PC-3 (cell line): ENCODE results near the gene DEPDC7. TPM values are rescaled to one million over a fixed set of nuclear protein-coding genes. Genes with fewer than 3 reads are reported as not detected.

Source experiments
- ATAC-seq: fragments of 200-7000 bp; cut with Tn5 transposase; 2 replicates; pipeline ENCODE4 v1.9.1; 2020; ENCODE audit warnings: mild to moderate bottlenecking, moderate library complexity
- BruUV-seq: library from RNA; stranded (reverse); fragments of 400-500 nt; replicated peaks from 2 replicates; lab custom pipeline; 2021; lab: Mats Ljungman, UMichigan
- CTCF ChIA-PET: fragments of 300-600 bp; sonication (Branson Sonifier 250); formaldehyde crosslinking; loops from one replicate; lab custom pipeline; 2022; ENCODE audit warnings: antibody characterized with exemption; lab: Charles Lee
- POLR2A ChIA-PET: fragments of 300-600 bp; sonication (Branson Sonifier 250); formaldehyde crosslinking; loops from one replicate; lab custom pipeline; 2022; ENCODE audit warnings: antibody characterized with exemption; ENCODE audit not compliant: unreplicated experiment; lab: Charles Lee
- DNase-seq: peaks from one replicate; pipeline ENCODE4 v3.0.0-alpha.2; 2015
- H2AFZ ChIP-seq: fragments of 300-600 bp; sonication (generic); 2 replicates; pipeline ENCODE4 v1.6.0; 2016; ENCODE audit warnings: antibody characterized with exemption, low read length
- H3F3A ChIP-seq: fragments of 300-600 bp; sonication (generic); one replicate; pipeline ENCODE4 v1.6.0; 2017; ENCODE audit warnings: antibody characterized with exemption, low read length, control low read depth, mild to moderate bottlenecking; ENCODE audit not compliant: unreplicated experiment
- H3K27ac ChIP-seq: fragments of 300-600 bp; sonication (generic); 2 replicates; pipeline ENCODE4 v1.5.1; 2016; ENCODE audit warnings: mild to moderate bottlenecking, low read length
- H3K27me3 ChIP-seq: fragments of 300-600 bp; sonication (generic); 2 replicates; pipeline ENCODE4 v1.6.1; 2016; ENCODE audit warnings: low read length, mixed read lengths
- H3K36me3 ChIP-seq: fragments of 300-600 bp; sonication (generic); 2 replicates; pipeline ENCODE4 v1.6.1; 2016; ENCODE audit warnings: low read depth, mixed run types, low read length, mixed read lengths
- H3K4me1 ChIP-seq: fragments of 300-600 bp; sonication (generic); 2 replicates; pipeline ENCODE4 v1.5.1; 2016; ENCODE audit warnings: low read length; ENCODE audit not compliant: insufficient read depth
- H3K4me2 ChIP-seq: fragments of 300-600 bp; sonication (generic); 2 replicates; pipeline ENCODE4 v1.6.0; 2016; ENCODE audit warnings: low read length
- H3K4me3 ChIP-seq: fragments of 300-600 bp; sonication (generic); 2 replicates; pipeline ENCODE4 v1.5.1; 2016; ENCODE audit warnings: mild to moderate bottlenecking, low read length, mixed read lengths
- H3K79me2 ChIP-seq: fragments of 300-600 bp; sonication (generic); 2 replicates; pipeline ENCODE4 v1.6.1; 2017; ENCODE audit warnings: low read length, mixed read lengths
- H3K9ac ChIP-seq: fragments of 300-600 bp; sonication (generic); 2 replicates; pipeline ENCODE4 v1.6.0; 2016; ENCODE audit warnings: mild to moderate bottlenecking, low read length
- H3K9me2 ChIP-seq: fragments of 300-600 bp; sonication (generic); replicated peaks from 2 replicates; pipeline ENCODE4 v1.6.1; 2016; ENCODE audit warnings: mixed run types, low read length, mixed read lengths
- H3K9me3 ChIP-seq: fragments of 300-600 bp; sonication (generic); 2 replicates; pipeline ENCODE4 v1.6.1; 2016; ENCODE audit warnings: low read length, mixed read lengths
- H4K20me1 ChIP-seq: fragments of 300-600 bp; sonication (generic); 2 replicates; pipeline ENCODE4 v1.6.1; 2016; ENCODE audit warnings: low read length, mixed read lengths
- CTCF ChIP-seq: fragments of 300-600 bp; sonication (generic); conservative IDR thresholded peaks from 2 replicates; pipeline ENCODE4 v1.5.1; 2017; ENCODE audit warnings: antibody characterized with exemption, low read depth, mild to moderate bottlenecking, low read length
- EZH2 ChIP-seq: fragments of 300-600 bp; sonication (generic); IDR thresholded peaks from one replicate; pipeline ENCODE4 v1.6.1; 2017; ENCODE audit warnings: antibody characterized with exemption, mild to moderate bottlenecking, low read length; ENCODE audit not compliant: unreplicated experiment
- EZH2phosphoT487 ChIP-seq: fragments of 300-600 bp; sonication (generic); IDR thresholded peaks from 2 replicates; pipeline ENCODE4 v1.6.1; 2018; ENCODE audit warnings: mild to moderate bottlenecking, antibody characterized with exemption, low read length, borderline replicate concordance
- intact Hi-C: fragments of 100-400 bp; cut with micrococcal nuclease; formaldehyde crosslinking; loops from 2 replicates; pipeline ENCODE4 v1.9.0; 2023
- total RNA-seq: library from RNA; depleted of rRNA; stranded (reverse); fragments of >200 nt; gene quantifications from 2 replicates; pipeline ENCODE4 v1.2.3, GENCODE V29; 2014

Gene DEPDC7
- total RNA-seq, 1 experiment from 2014 or later = not detected

- H3F3A ChIP-seq = no peaks in the 10 kb centered on the region
- CTCF ChIA-PET = no interaction called here
- no peaks in the 10 kb centered on the region for H3K79me2 ChIP-seq
- H3K9ac ChIP-seq = no peak overlapping the region
- ATAC-seq (no peak), DNase-seq (no peak)
- H3K27ac ChIP-seq = no peak overlapping the region
- H2AFZ ChIP-seq = no peak overlapping the region
- H4K20me1 ChIP-seq = no peaks in the 10 kb centered on the region
- POLR2A ChIA-PET = no interaction called here
- no peaks in the 10 kb centered on the region for H3K9me3 ChIP-seq
- peaks cover 24% of the 10 kb centered on the region; the same call in 1 of the 2 replicates for H3K36me3 ChIP-seq
- BruUV-seq = no TSS peak
- no peaks in the 10 kb centered on the region for H3K27me3 ChIP-seq
- no peaks in the 10 kb centered on the region for H3K4me1 ChIP-seq
- no peak for TF ChIP-seq EZH2
- no peak for TF ChIP-seq CTCF
- no peak for TF ChIP-seq EZH2phosphoT487
- H3K4me2 ChIP-seq = no peak overlapping the region
- no peak overlapping the region for H3K4me3 ChIP-seq
- H3K9me2 ChIP-seq = no peaks in the 10 kb centered on the region
- intact Hi-C loops = no loop called here
These were observed 42.9 kb upstream of the DEPDC7 start for GRCh38 chr11:32972781-32973180.

GRCh38 chr11:32982626-32983025 is 33.1 kb upstream of the DEPDC7 start:
- Histone ChIP-seq H3K27ac (no peak overlapping the region), H3K4me3 (no peak overlapping the region), H4K20me1 (no peaks in the 10 kb centered on the region), H3K9me2 (no peaks in the 10 kb centered on the region), H3K27me3 (no peaks in the 10 kb centered on the region), H3K36me3 (peaks cover 5% of the 10 kb centered on the region; the same call in 1 of the 2 replicates), H3K79me2 (no peaks in the 10 kb centered on the region), H3K9ac (no peak overlapping the region), H3K4me2 (no peak overlapping the region), H3K4me1 (peaks cover 9% of the 10 kb centered on the region; the same call in 1 of the 2 replicates), H2AFZ (no peak overlapping the region), H3K9me3 (no peaks in the 10 kb centered on the region), H3F3A (no peaks in the 10 kb centered on the region)
- TF ChIP-seq CTCF (no peak), EZH2phosphoT487 (no peak)
- BruUV-seq = no TSS peak
- POLR2A ChIA-PET = no interaction called here
- intact Hi-C loops = no loop called here
- ATAC-seq (no peak), DNase-seq (no peak)
- CTCF ChIA-PET = no interaction called here

- CTCF ChIA-PET = no interaction called here
These were observed 32.2 kb upstream of the DEPDC7 start for GRCh38 chr11:32983506-32983905.

More at GRCh38 chr11:32983506-32983905, 32.2 kb upstream of the DEPDC7 start:
- Histone ChIP-seq H3K27ac (no peak overlapping the region), H3K9me3 (no peaks in the 10 kb centered on the region), H2AFZ (no peak overlapping the region), H3K4me1 (peaks cover 9% of the 10 kb centered on the region; the same call in 1 of the 2 replicates), H3K9ac (no peak overlapping the region), H3K79me2 (no peaks in the 10 kb centered on the region), H3K4me2 (no peak overlapping the region), H3K36me3 (no peaks in the 10 kb centered on the region), H3K4me3 (no peak overlapping the region), H3K9me2 (no peaks in the 10 kb centered on the region), H3F3A (no peaks in the 10 kb centered on the region), H4K20me1 (no peaks in the 10 kb centered on the region), H3K27me3 (no peaks in the 10 kb centered on the region)
- ATAC-seq (no peak), DNase-seq (no peak)
- POLR2A ChIA-PET = no interaction called here
- intact Hi-C loops = no loop called here
- no peak for TF ChIP-seq EZH2phosphoT487
- no peak for TF ChIP-seq EZH2
- no peak for TF ChIP-seq CTCF
- BruUV-seq = no TSS peak
